ENCODE data around the gene ZNF675.
"Not testable (repeated sequence)": the region's sequence is repeated elsewhere in the genome, so short reads cannot be mapped to it uniquely, and the experiment has no call there.

Gene ZNF675

GRCh38 chr19:23665651-23666410 is 21.2 kb downstream of the ZNF675 start:
- H2AFZ ChIP-seq (ENCODE audit: low read length): no peak overlapping the region
- no peaks in the 10 kb centered on the region for H3K9me3 ChIP-seq (ENCODE audit: insufficient read depth, low read depth, low read length)
- H3K9ac ChIP-seq (ENCODE audit: low read depth, low read length, poor library complexity, severe bottlenecking): no peak overlapping the region
- peaks cover 31% of the 10 kb centered on the region for H4K20me1 ChIP-seq (ENCODE audit: insufficient read depth, low read length, poor library complexity, severe bottlenecking)
- H3K27me3 ChIP-seq (ENCODE audit: insufficient read depth, low read length, poor library complexity, severe bottlenecking): no peaks in the 10 kb centered on the region
- no peaks in the 10 kb centered on the region for H3K4me1 ChIP-seq (ENCODE audit: insufficient read depth, low read length, poor library complexity, severe bottlenecking)
- H3K4me2 ChIP-seq (ENCODE audit: low read depth, low read length, poor library complexity, severe bottlenecking): no peak overlapping the region
- TF ChIP-seq EZH2phosphoT487 (IDR thresholded peaks at IDR 0.05; ENCODE audit: borderline replicate concordance): no peak
- no peak for TF ChIP-seq CTCF (conservative IDR thresholded peaks at IDR 0.05; ENCODE audit: low read length)
- peaks cover 59% of the 10 kb centered on the region for H3K36me3 ChIP-seq (ENCODE audit: insufficient read depth, low read length)
- no peaks in the 10 kb centered on the region for H3K9me2 ChIP-seq (replicated peaks; ENCODE audit: low read depth, low read length)
- no peaks in the 10 kb centered on the region for H3F3A ChIP-seq (ENCODE audit: low read depth)
- peaks cover 67% of the 10 kb centered on the region for H3K79me2 ChIP-seq (ENCODE audit: insufficient read depth, low read length)
- no peak overlapping the region for H3K4me3 ChIP-seq (ENCODE audit: low read length, poor library complexity, severe bottlenecking)

GRCh38 chr19:23649817-23650216 is 37.2 kb downstream of the ZNF675 start:
- not testable (repeated sequence) for H3F3A ChIP-seq (ENCODE audit: low read depth); H3K4me3 ChIP-seq (ENCODE audit: low read length, poor library complexity, severe bottlenecking); H3K27me3 ChIP-seq (ENCODE audit: insufficient read depth, low read length, poor library complexity, severe bottlenecking); H4K20me1 ChIP-seq (ENCODE audit: insufficient read depth, low read length, poor library complexity, severe bottlenecking); H3K9ac ChIP-seq (ENCODE audit: low read depth, low read length, poor library complexity, severe bottlenecking); H3K4me1 ChIP-seq (ENCODE audit: insufficient read depth, low read length, poor library complexity, severe bottlenecking); H3K4me2 ChIP-seq (ENCODE audit: low read depth, low read length, poor library complexity, severe bottlenecking); H3K79me2 ChIP-seq (ENCODE audit: insufficient read depth, low read length); H3K9me2 ChIP-seq (replicated peaks; ENCODE audit: low read depth, low read length); H2AFZ ChIP-seq (ENCODE audit: low read length)
- Histone ChIP-seq H3K36me3 (ENCODE audit: insufficient read depth, low read length) (peaks cover 26% of the 10 kb centered on the region), H3K9me3 (ENCODE audit: insufficient read depth, low read depth, low read length) (peaks cover 26% of the 10 kb centered on the region; the same call in 1 of the 2 replicates)
